GM23338 (cell line): ENCODE data around the gene WFS1. TPM values are rescaled to one million over a fixed set of nuclear protein-coding genes. Genes with fewer than 3 reads are reported as not detected.

Source experiments
- ATAC-seq: fragments of 200-7000 bp; cut with Tn5 transposase; 3 replicates; pipeline ENCODE4 v1.9.1; 2020
- DNase-seq: peaks from one replicate; pipeline ENCODE4 v3.0.0-alpha.2; 2015; ENCODE audit warnings: low spot score
- H2AFZ ChIP-seq: fragments of 200-600 bp; sonication (generic); 2 replicates; pipeline ENCODE4 v1.8.0; 2016; ENCODE audit warnings: antibody characterized with exemption, mild to moderate bottlenecking, moderate library complexity
- H3F3A ChIP-seq: fragments of 200-600 bp; sonication (generic); replicated peaks from 2 replicates; pipeline ENCODE4 v1.8.0; 2017; ENCODE audit warnings: antibody characterized with exemption, mixed run types, low read depth
- H3K27ac ChIP-seq: fragments of 200-600 bp; sonication (generic); 2 replicates; pipeline ENCODE4 v1.6.1; 2016; ENCODE audit warnings: low read depth
- H3K27me3 ChIP-seq: fragments of 200-600 bp; sonication (generic); 2 replicates; pipeline ENCODE4 v1.8.0; 2016; ENCODE audit warnings: mild to moderate bottlenecking, mixed run types, moderate library complexity; ENCODE audit not compliant: insufficient read depth
- H3K36me3 ChIP-seq: fragments of 200-600 bp; sonication (generic); 2 replicates; pipeline ENCODE4 v1.8.0; 2016; ENCODE audit warnings: mild to moderate bottlenecking; ENCODE audit not compliant: insufficient read depth
- H3K4me1 ChIP-seq: fragments of 200-600 bp; sonication (generic); 2 replicates; pipeline ENCODE4 v1.8.0; 2016; ENCODE audit warnings: mild to moderate bottlenecking, moderate library complexity; ENCODE audit not compliant: insufficient read depth
- H3K4me2 ChIP-seq: fragments of 200-600 bp; sonication (generic); 2 replicates; pipeline ENCODE4 v1.7.1; 2017; ENCODE audit warnings: mixed run types
- H3K4me3 ChIP-seq: fragments of 200-600 bp; sonication (generic); 2 replicates; pipeline ENCODE4 v1.6.1; 2016; ENCODE audit warnings: mixed run types
- H3K79me2 ChIP-seq: fragments of 200-600 bp; sonication (generic); replicated peaks from 2 replicates; pipeline ENCODE4 v1.8.0; 2017; ENCODE audit warnings: mild to moderate bottlenecking; ENCODE audit not compliant: insufficient read depth
- H3K9me2 ChIP-seq: fragments of 200-600 bp; sonication (generic); 2 replicates; pipeline ENCODE4 v1.8.0; 2017; ENCODE audit not compliant: insufficient read depth
- H4K20me1 ChIP-seq: fragments of 200-600 bp; sonication (generic); replicated peaks from 2 replicates; pipeline ENCODE4 v1.8.0; 2017; ENCODE audit warnings: mild to moderate bottlenecking; ENCODE audit not compliant: insufficient read depth
- H3K27ac Mint-ChIP-seq: 2 replicates; pipeline ENCODE4 v1.8.0; 2020; ENCODE audit warnings: inconsistent platforms, mild to moderate bottlenecking, moderate library complexity, mixed read lengths
- H3K27me3 Mint-ChIP-seq: 3 replicates; pipeline ENCODE4 v1.8.0; 2022; ENCODE audit warnings: low read depth, mild to moderate bottlenecking, moderate library complexity, mixed read lengths, inconsistent platforms; ENCODE audit not compliant: insufficient read depth, poor library complexity
- H3K36me3 Mint-ChIP-seq: 3 replicates; pipeline ENCODE4 v1.8.0; 2021; ENCODE audit warnings: low read depth, mild to moderate bottlenecking, inconsistent platforms, moderate library complexity, mixed read lengths
- H3K4me1 Mint-ChIP-seq: 3 replicates; pipeline ENCODE4 v1.8.0; 2020; ENCODE audit warnings: mild to moderate bottlenecking, inconsistent platforms, mixed read lengths
- H3K4me3 Mint-ChIP-seq: 3 replicates; pipeline ENCODE4 v1.8.0; 2021; ENCODE audit warnings: moderate library complexity, mild to moderate bottlenecking, inconsistent platforms, mixed read lengths
- H3K9me3 Mint-ChIP-seq: 3 replicates; pipeline ENCODE4 v1.8.0; 2020; ENCODE audit warnings: moderate library complexity, mild to moderate bottlenecking, inconsistent platforms, mixed read lengths
- CREB1 ChIP-seq: fragments of 250-450 bp; sonication (Bioruptor Pico); IDR thresholded peaks from 2 replicates; pipeline ENCODE4 v1.5.0; 2020; ENCODE audit warnings: low read depth, mild to moderate bottlenecking, moderate library complexity
- CTCF ChIP-seq, 2 experiments: fragments of 200-600 bp in 1 of 2; sonication (generic) in 1 of 2; conservative IDR thresholded peaks; 2 replicates each; pipeline versions ENCODE4 v1.5.1 to v1.6.1; 2016 to 2017; ENCODE audit warnings: antibody characterized with exemption in 2 of 2, low read depth in 2 of 2, mild to moderate bottlenecking in 2 of 2, moderate library complexity in 1 of 2
- EZH2 ChIP-seq: fragments of 200-600 bp; sonication (generic); IDR thresholded peaks from one replicate; pipeline ENCODE4 v1.8.0; 2017; ENCODE audit warnings: antibody characterized with exemption, mild to moderate bottlenecking, low read depth; ENCODE audit not compliant: unreplicated experiment
- EZH2phosphoT487 ChIP-seq: fragments of 200-600 bp; sonication (generic); IDR thresholded peaks from one replicate; pipeline ENCODE4 v1.8.1; 2018; ENCODE audit warnings: antibody characterized with exemption; ENCODE audit not compliant: unreplicated experiment
- JUNB ChIP-seq: IDR thresholded peaks from one replicate; pipeline ENCODE4 v1.6.1; 2016; ENCODE audit warnings: antibody characterized with exemption; ENCODE audit not compliant: unreplicated experiment
- NANOG ChIP-seq: IDR thresholded peaks from 2 replicates; pipeline ENCODE4 v1.6.1; 2016; ENCODE audit warnings: antibody characterized with exemption, borderline replicate concordance
- POLR2AphosphoS5 ChIP-seq: IDR thresholded peaks from 2 replicates; pipeline ENCODE4 v1.6.1; 2016; ENCODE audit warnings: antibody characterized with exemption, low read depth
- STAT1 ChIP-seq: IDR thresholded peaks from one replicate; pipeline ENCODE4 v1.6.1; 2016; ENCODE audit warnings: antibody characterized with exemption; ENCODE audit not compliant: unreplicated experiment
- ZNF114 ChIP-seq: fragments of 250-450 bp; sonication (Bioruptor Pico); IDR thresholded peaks from 2 replicates; pipeline ENCODE4 v1.5.0; 2020; ENCODE audit warnings: mild to moderate bottlenecking, moderate library complexity
- ZNF331 ChIP-seq: fragments of 250-450 bp; sonication (Bioruptor Pico); IDR thresholded peaks from 2 replicates; pipeline ENCODE4 v1.5.0; 2020; ENCODE audit warnings: low read depth, mild to moderate bottlenecking, moderate library complexity
- polyA plus RNA-seq: library from polyadenylated mRNA; unstranded; fragments of >200 nt; fragmentation: Nextera tagmentation; extraction: Ambion mirVana; gene quantifications from 2 replicates; pipeline ENCODE4 v1.2.1, GENCODE V29; 2016
- total RNA-seq: library from RNA; depleted of rRNA; stranded (reverse); fragments of >200 nt; shearing (Covaris generic); gene quantifications from 2 replicates; pipeline ENCODE4 v1.2.3, GENCODE V29; 2014
- TF ChIP-seq, protein P1 (sequence below): IDR thresholded peaks from 2 replicates; pipeline ENCODE4 v1.6.1; 2016; ENCODE audit warnings: antibody characterized with exemption
- TF ChIP-seq, protein P2 (sequence below): IDR thresholded peaks from one replicate; pipeline ENCODE4 v1.6.1; 2018; ENCODE audit warnings: antibody characterized with exemption; ENCODE audit not compliant: unreplicated experiment

The WFS1 gene
- total and polyA plus RNA-seq, 2 experiments from 2014 or later = 24.7 to 45.4 TPM

- TF ChIP-seq NANOG (no peak), ZNF114 (CRISPR knock-in tag) (no peak), ZNF331 (CRISPR knock-in tag) (no peak), POLR2AphosphoS5 (no peak), EZH2phosphoT487 (no peak)
- TF ChIP-seq, protein P1, sequence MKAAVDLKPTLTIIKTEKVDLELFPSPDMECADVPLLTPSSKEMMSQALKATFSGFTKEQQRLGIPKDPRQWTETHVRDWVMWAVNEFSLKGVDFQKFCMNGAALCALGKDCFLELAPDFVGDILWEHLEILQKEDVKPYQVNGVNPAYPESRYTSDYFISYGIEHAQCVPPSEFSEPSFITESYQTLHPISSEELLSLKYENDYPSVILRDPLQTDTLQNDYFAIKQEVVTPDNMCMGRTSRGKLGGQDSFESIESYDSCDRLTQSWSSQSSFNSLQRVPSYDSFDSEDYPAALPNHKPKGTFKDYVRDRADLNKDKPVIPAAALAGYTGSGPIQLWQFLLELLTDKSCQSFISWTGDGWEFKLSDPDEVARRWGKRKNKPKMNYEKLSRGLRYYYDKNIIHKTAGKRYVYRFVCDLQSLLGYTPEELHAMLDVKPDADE = no peak
These were observed 29.2 kb downstream of the WFS1 start (continued) for GRCh38 chr4:6298852-6299251.

GRCh38 chr4:6299875-6300274 lies 30.2 kb downstream of the WFS1 start:
- peaks cover 40% of the 10 kb centered on the region for H3K36me3 Mint-ChIP-seq
- Histone ChIP-seq H3K27me3 (no peaks in the 10 kb centered on the region), H3K4me2 (no peak overlapping the region), H3K79me2 (no peaks in the 10 kb centered on the region; the same call in 1 of the 2 replicates), H3K36me3 (no peaks in the 10 kb centered on the region; the same call in 1 of the 2 replicates), H3K4me1 (no peaks in the 10 kb centered on the region), H3K9me2 (no peaks in the 10 kb centered on the region), H3K27ac (no peak overlapping the region), H3F3A (no peaks in the 10 kb centered on the region), H3K4me3 (no peak overlapping the region), H4K20me1 (no peaks in the 10 kb centered on the region), H2AFZ (no peak overlapping the region)
- H3K27ac Mint-ChIP-seq = no peak overlapping the region
- peaks cover 7% of the 10 kb centered on the region for H3K27me3 Mint-ChIP-seq
- ATAC-seq (no peak), DNase-seq (no peak)
- H3K4me3 Mint-ChIP-seq = no peak overlapping the region
- no peaks in the 10 kb centered on the region for H3K4me1 Mint-ChIP-seq
- no peaks in the 10 kb centered on the region for H3K9me3 Mint-ChIP-seq
- TF ChIP-seq, protein P2, sequence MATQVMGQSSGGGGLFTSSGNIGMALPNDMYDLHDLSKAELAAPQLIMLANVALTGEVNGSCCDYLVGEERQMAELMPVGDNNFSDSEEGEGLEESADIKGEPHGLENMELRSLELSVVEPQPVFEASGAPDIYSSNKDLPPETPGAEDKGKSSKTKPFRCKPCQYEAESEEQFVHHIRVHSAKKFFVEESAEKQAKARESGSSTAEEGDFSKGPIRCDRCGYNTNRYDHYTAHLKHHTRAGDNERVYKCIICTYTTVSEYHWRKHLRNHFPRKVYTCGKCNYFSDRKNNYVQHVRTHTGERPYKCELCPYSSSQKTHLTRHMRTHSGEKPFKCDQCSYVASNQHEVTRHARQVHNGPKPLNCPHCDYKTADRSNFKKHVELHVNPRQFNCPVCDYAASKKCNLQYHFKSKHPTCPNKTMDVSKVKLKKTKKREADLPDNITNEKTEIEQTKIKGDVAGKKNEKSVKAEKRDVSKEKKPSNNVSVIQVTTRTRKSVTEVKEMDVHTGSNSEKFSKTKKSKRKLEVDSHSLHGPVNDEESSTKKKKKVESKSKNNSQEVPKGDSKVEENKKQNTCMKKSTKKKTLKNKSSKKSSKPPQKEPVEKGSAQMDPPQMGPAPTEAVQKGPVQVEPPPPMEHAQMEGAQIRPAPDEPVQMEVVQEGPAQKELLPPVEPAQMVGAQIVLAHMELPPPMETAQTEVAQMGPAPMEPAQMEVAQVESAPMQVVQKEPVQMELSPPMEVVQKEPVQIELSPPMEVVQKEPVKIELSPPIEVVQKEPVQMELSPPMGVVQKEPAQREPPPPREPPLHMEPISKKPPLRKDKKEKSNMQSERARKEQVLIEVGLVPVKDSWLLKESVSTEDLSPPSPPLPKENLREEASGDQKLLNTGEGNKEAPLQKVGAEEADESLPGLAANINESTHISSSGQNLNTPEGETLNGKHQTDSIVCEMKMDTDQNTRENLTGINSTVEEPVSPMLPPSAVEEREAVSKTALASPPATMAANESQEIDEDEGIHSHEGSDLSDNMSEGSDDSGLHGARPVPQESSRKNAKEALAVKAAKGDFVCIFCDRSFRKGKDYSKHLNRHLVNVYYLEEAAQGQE = no peak
- no peak for TF ChIP-seq STAT1
- no peak for TF ChIP-seq NANOG
- no peak for TF ChIP-seq EZH2phosphoT487
- no peak for TF ChIP-seq CREB1 (CRISPR knock-in tag)
- TF ChIP-seq EZH2 = no peak
- no peak for TF ChIP-seq CTCF (conservative IDR thresholded peaks at IDR 0.05; ENCODE audit: low read depth in 2 of 2)
- TF ChIP-seq POLR2AphosphoS5 = no peak
- TF ChIP-seq JUNB = no peak
- TF ChIP-seq ZNF114 (CRISPR knock-in tag) = no peak
- TF ChIP-seq, protein P1 = no peak
- no peak for TF ChIP-seq ZNF331 (CRISPR knock-in tag)
